ENCODE results near the gene NR6A1. TPM values are rescaled to one million over a fixed set of nuclear protein-coding genes. Genes with fewer than 3 reads are reported as not detected.

The NR6A1 gene
- total RNA-seq, 1 experiment from 2014 or later: 6.7 TPM

- H3K4me1 Mint-ChIP-seq (ENCODE audit: low read depth, unreplicated experiment): peaks cover 9% of the 10 kb centered on the region
- CTCF ChIA-PET: interaction anchor here (1.0 kb wide), 1 partner anchor 12 kb away, joined by 3 read pairs; no protein-coding TSS in a partner anchor
- intact Hi-C loops (cut with micrococcal nuclease; ENCODE audit: unreplicated experiment): no loop called here
- no peak for DNase-seq
- no peaks in the 10 kb centered on the region for H3K9me3 Mint-ChIP-seq (ENCODE audit: low read depth, unreplicated experiment)
- no peaks in the 10 kb centered on the region for H3K36me3 Mint-ChIP-seq (ENCODE audit: insufficient read depth, unreplicated experiment)
- H3K27ac Mint-ChIP-seq (ENCODE audit: unreplicated experiment): no peak overlapping the region
- TF ChIP-seq CTCF (IDR thresholded peaks at IDR 0.05; ENCODE audit: unreplicated experiment): no peak
- H3K4me3 Mint-ChIP-seq (ENCODE audit: low read depth, unreplicated experiment): no peak overlapping the region
- H3K27me3 Mint-ChIP-seq (ENCODE audit: unreplicated experiment): peaks cover 56% of the 10 kb centered on the region
- BruUV-seq (replicated peaks): no TSS peak
Observed at GRCh38 chr9:124505006-124505900, 265.9 kb downstream of the NR6A1 start.

- TF ChIP-seq CTCF (IDR thresholded peaks at IDR 0.05; ENCODE audit: unreplicated experiment): no peak
- Mint-ChIP-seq H3K36me3 (ENCODE audit: insufficient read depth, unreplicated experiment) (no peaks in the 10 kb centered on the region), H3K4me3 (ENCODE audit: low read depth, unreplicated experiment) (no peak overlapping the region), H3K27ac (ENCODE audit: unreplicated experiment) (no peak overlapping the region), H3K27me3 (ENCODE audit: unreplicated experiment) (peaks cover 62% of the 10 kb centered on the region), H3K9me3 (ENCODE audit: low read depth, unreplicated experiment) (no peaks in the 10 kb centered on the region), H3K4me1 (ENCODE audit: low read depth, unreplicated experiment) (peaks cover 9% of the 10 kb centered on the region)
- no peak for DNase-seq
- BruUV-seq (replicated peaks): no TSS peak
- intact Hi-C loops (cut with micrococcal nuclease; ENCODE audit: unreplicated experiment): no loop called here
- CTCF ChIA-PET: no interaction called here
Observed at GRCh38 chr9:124504530-124505005, 266.5 kb downstream of the NR6A1 start.

GRCh38 chr9:124503713-124504529 is 267.2 kb downstream of the NR6A1 start:
- DNase-seq: no peak

More at GRCh38 chr9:124503713-124504529, 267.2 kb downstream of the NR6A1 start:
- Mint-ChIP-seq H3K9me3 (ENCODE audit: low read depth, unreplicated experiment) (no peaks in the 10 kb centered on the region), H3K4me1 (ENCODE audit: low read depth, unreplicated experiment) (peaks cover 9% of the 10 kb centered on the region), H3K27ac (ENCODE audit: unreplicated experiment) (peak overlapping the region; percentile 66), H3K4me3 (ENCODE audit: low read depth, unreplicated experiment) (peak overlapping the region; percentile 62), H3K27me3 (ENCODE audit: unreplicated experiment) (peaks cover 69% of the 10 kb centered on the region), H3K36me3 (ENCODE audit: insufficient read depth, unreplicated experiment) (no peaks in the 10 kb centered on the region)
- TF ChIP-seq CTCF (IDR thresholded peaks at IDR 0.05; ENCODE audit: unreplicated experiment): no peak
- BruUV-seq (replicated peaks): no TSS peak
- intact Hi-C loops (cut with micrococcal nuclease; ENCODE audit: unreplicated experiment): no loop called here
- CTCF ChIA-PET: no interaction called here

Data from Calu3 (cell line).